ENCODE results near the gene AIP. TPM values are rescaled to one million over a fixed set of nuclear protein-coding genes. Genes with fewer than 3 reads are reported as not detected.

Gene AIP
- total and polyA plus RNA-seq, 2 of the 8 experiments (the other 6 are each of a cell fraction or from before 2014, with no cell fraction given) = 29.8 to 54.4 TPM

DNA sequence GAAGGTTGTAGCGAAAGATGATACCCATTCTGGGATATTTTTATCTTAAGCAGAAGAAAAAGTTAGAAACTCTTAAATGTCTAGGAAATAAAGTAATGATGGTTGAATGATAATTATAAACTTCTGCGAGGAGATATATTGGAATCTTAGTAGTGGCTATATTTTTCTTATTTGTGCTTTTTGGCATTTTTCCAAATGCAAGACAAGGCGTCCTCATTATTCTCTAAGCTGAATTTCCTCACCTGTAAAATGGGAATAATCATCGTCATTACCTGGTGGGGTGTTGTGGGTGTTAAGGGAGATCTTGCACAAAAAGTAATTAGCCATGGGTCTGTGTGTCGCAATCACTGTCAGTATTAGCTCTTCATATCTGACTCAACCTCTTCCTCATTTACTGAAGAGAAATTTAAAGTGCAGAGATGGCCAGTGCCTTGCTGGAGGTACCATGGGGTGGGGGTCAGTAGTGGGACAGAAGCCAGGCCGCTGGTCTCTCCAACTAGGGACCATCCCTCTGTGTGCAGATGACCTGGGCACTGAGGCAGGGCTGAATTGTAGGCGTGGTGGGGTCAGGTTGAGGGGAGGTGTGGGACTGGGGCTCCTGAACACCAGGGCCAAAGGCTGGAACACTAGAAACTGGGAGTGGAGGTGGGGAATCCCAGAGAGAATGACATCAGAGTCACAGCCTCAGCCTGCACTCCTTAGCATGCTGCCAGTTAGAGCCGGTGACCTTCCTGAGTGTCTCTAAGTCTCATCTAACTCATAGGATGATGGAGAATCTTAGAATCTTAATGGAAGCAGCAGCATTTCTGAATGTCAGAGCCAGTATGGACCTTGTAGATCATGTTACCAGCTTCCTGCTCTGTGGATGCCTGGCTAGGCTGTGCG lies 18.2 kb downstream of the AIP start:
- WGBS, 2 experiments (ENCODE audit: extremely low coverage in 1 of 2, insufficient coverage in 1 of 2, insufficient read length in 1 of 2, insufficient replicate concordance in 2 of 2, low coverage in 1 of 2, low lambda C conversion rate in 2 of 2, missing lambda C conversion rate in 1 of 2) = 92 to 100% methylated on average over 1 to 9 of the region's 9 CpGs
- CTCF ChIA-PET (ENCODE audit: partially characterized antibody) = interaction anchor here (1.2 to 1.4 kb wide), 3 partner anchors 8 to 114 kb away, joined by 3 to 4 read pairs (median 4); no protein-coding TSS in a partner anchor
- TF ChIP-seq EZH2 (IDR thresholded peaks at IDR 0.05; ENCODE audit: low read depth, low read length, severe bottlenecking) = no peak
- TF ChIP-seq, protein P1, sequence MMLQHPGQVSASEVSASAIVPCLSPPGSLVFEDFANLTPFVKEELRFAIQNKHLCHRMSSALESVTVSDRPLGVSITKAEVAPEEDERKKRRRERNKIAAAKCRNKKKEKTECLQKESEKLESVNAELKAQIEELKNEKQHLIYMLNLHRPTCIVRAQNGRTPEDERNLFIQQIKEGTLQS (IDR thresholded peaks at IDR 0.05; ENCODE audit: insufficient read depth, low read depth, low read length) = no peak
- no peak for TF ChIP-seq RXRA (IDR thresholded peaks at IDR 0.05; ENCODE audit: insufficient read depth, low read depth, low read length)
- TF ChIP-seq, protein P2, sequence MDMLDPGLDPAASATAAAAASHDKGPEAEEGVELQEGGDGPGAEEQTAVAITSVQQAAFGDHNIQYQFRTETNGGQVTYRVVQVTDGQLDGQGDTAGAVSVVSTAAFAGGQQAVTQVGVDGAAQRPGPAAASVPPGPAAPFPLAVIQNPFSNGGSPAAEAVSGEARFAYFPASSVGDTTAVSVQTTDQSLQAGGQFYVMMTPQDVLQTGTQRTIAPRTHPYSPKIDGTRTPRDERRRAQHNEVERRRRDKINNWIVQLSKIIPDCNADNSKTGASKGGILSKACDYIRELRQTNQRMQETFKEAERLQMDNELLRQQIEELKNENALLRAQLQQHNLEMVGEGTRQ (IDR thresholded peaks at IDR 0.05; ENCODE audit: low read length) = no peak
- no peak for TF ChIP-seq EP300 (IDR thresholded peaks at IDR 0.05; ENCODE audit: borderline replicate concordance in 1 of 2, low read depth in 2 of 2, low read length in 2 of 2)
- no peak for TF ChIP-seq EGR1 (IDR thresholded peaks at IDR 0.05; ENCODE audit: borderline replicate concordance, low read depth, low read length)
- TF ChIP-seq RFX5 (IDR thresholded peaks at IDR 0.05; ENCODE audit: borderline replicate concordance, low read depth, low read length) = no peak
- no peak for TF ChIP-seq CHD2 (IDR thresholded peaks at IDR 0.05; ENCODE audit: low read length)
- no peak for TF ChIP-seq FOSL1 (IDR thresholded peaks at IDR 0.05; ENCODE audit: insufficient read depth, low read depth, low read length)

More for the DNA sequence above, 18.2 kb downstream of the AIP start:
- Histone ChIP-seq H3K23me2 (ENCODE audit: low read depth, low read length) (peaks cover 14% of the 10 kb centered on the region; the same call in 1 of the 2 replicates), H3K9ac (replicated peaks in 1 of 4; ENCODE audit: extremely low read depth in 1 of 4, low read depth in 3 of 4, low read length in 3 of 4) (no peak overlapping the region), H3K36me3 (ENCODE audit: control insufficient read depth in 2 of 4, insufficient read depth in 4 of 4, low read length in 3 of 4) (peaks cover 0 to 8% (median 4%) of the 10 kb centered on the region in 4 experiments; a peak in 6 of 8 replicates), H3K9me3 (ENCODE audit: insufficient read depth in 2 of 2, low read depth in 1 of 2, low read length in 1 of 2) (no peaks in the 10 kb centered on the region), H4K8ac (ENCODE audit: extremely low read depth, insufficient read depth, low read length) (no peak overlapping the region), H3K4ac (replicated peaks; ENCODE audit: insufficient read length, low read depth, low read length) (no peak overlapping the region), H4K5ac (ENCODE audit: insufficient read length, low read depth, low read length) (no peak overlapping the region), H2AFZ (ENCODE audit: low read length) (no peak overlapping the region), H3K27ac (ENCODE audit: low read depth, low read length) (no peak overlapping the region), H4K91ac (replicated peaks; ENCODE audit: insufficient read length, low read length) (no peak overlapping the region), H3K27me3 (replicated peaks in 1 of 4; ENCODE audit: control insufficient read depth in 3 of 4, extremely low read depth in 1 of 4, insufficient read depth in 3 of 4, low read length in 3 of 4) (peaks cover 0 to 8% (median 4%) of the 10 kb centered on the region in 4 experiments; a peak in 3 of 7 replicates), H3K4me3 (ENCODE audit: extremely low read depth in 1 of 4, insufficient read depth in 2 of 4, low read depth in 3 of 4, low read length in 4 of 4) (no peak overlapping the region), H3K79me2 (ENCODE audit: control insufficient read depth in 1 of 2, insufficient read depth in 2 of 2, low read length in 2 of 2) (no peaks in the 10 kb centered on the region), H3K23ac (ENCODE audit: insufficient read length) (no peak overlapping the region), H3K56ac (replicated peaks; ENCODE audit: insufficient read length, low read depth, low read length) (no peak overlapping the region), H2AK5ac (ENCODE audit: low read depth, low read length) (no peak overlapping the region), H2BK120ac (replicated peaks; ENCODE audit: low read depth, low read length) (no peak overlapping the region), H3K4me2 (ENCODE audit: insufficient read depth in 1 of 2, low read depth in 2 of 2, low read length in 2 of 2) (no peak overlapping the region), H3K18ac (ENCODE audit: extremely low read depth, low read length) (no peak overlapping the region), H2BK5ac (ENCODE audit: low read depth, low read length) (no peak overlapping the region), H2BK20ac (ENCODE audit: low read length) (no peak overlapping the region), H3K14ac (ENCODE audit: insufficient read length) (no peak overlapping the region), H3K4me1 (replicated peaks in 1 of 4; ENCODE audit: control insufficient read depth in 3 of 4, insufficient read depth in 4 of 4, low read length in 3 of 4) (peaks cover 0 to 19% (median 7%) of the 10 kb centered on the region in 4 experiments; a peak in 5 of 7 replicates), H4K20me1 (replicated peaks in 1 of 2; ENCODE audit: control insufficient read depth in 1 of 2, insufficient read depth in 2 of 2, low read length in 2 of 2) (peaks cover 3 to 12% of the 10 kb centered on the region in 2 experiments), H3K79me1 (ENCODE audit: low read depth, low read length) (no peaks in the 10 kb centered on the region), H2BK12ac (ENCODE audit: low read depth, low read length) (no peak overlapping the region), H2BK15ac (ENCODE audit: low read length) (no peak overlapping the region)
- FAIRE-seq = no peak
- no peak for DNase-seq (ENCODE audit: low read depth in 1 of 2, low spot score in 2 of 2)
- POLR2A ChIA-PET (ENCODE audit: partially characterized antibody) = interaction anchor here (1.1 to 1.5 kb wide), 3 partner anchors 10 to 34 kb away, joined by 3 to 4 read pairs (median 3); no protein-coding TSS in a partner anchor

Measured in H1 (cell line).